ENCODE data around the gene TUBB2B. TPM values are rescaled to one million over a fixed set of nuclear protein-coding genes. Genes with fewer than 3 reads are reported as not detected.

The TUBB2B gene
- total and polyA plus RNA-seq, 4 donors, result 0.22 to 4.6 (median 3.2) TPM

DNA sequence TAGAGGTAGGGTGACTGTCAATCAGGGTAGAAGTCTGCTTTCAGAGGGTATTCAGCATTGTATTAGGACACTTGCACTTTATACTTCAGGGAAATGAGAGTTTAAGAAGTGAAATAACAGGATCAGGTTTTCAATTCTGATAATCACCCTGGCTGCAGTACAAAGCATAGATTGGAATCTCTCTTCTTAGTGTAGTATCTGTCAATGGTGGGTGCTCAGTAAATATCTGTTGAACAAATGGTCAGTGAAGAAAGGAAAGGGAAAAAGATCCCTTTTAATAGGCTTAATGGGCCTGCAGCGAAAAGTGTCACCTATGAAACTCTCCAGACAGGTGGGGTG is 18.7 kb downstream of the TUBB2B start:
- no peak for DNase-seq (ENCODE audit: low spot score)
- no peak overlapping the region for H3K9ac ChIP-seq (ENCODE audit: low read depth in 1 of 2, low read length in 2 of 2)
- no peak overlapping the region for H3K27ac ChIP-seq (ENCODE audit: low read depth in 1 of 2, low read length in 2 of 2)
- H3K4me1 ChIP-seq (ENCODE audit: control insufficient read depth in 4 of 4, insufficient read depth in 4 of 4, low read length in 3 of 4), result no peaks in the 10 kb centered on the region
- TF ChIP-seq, protein P1, sequence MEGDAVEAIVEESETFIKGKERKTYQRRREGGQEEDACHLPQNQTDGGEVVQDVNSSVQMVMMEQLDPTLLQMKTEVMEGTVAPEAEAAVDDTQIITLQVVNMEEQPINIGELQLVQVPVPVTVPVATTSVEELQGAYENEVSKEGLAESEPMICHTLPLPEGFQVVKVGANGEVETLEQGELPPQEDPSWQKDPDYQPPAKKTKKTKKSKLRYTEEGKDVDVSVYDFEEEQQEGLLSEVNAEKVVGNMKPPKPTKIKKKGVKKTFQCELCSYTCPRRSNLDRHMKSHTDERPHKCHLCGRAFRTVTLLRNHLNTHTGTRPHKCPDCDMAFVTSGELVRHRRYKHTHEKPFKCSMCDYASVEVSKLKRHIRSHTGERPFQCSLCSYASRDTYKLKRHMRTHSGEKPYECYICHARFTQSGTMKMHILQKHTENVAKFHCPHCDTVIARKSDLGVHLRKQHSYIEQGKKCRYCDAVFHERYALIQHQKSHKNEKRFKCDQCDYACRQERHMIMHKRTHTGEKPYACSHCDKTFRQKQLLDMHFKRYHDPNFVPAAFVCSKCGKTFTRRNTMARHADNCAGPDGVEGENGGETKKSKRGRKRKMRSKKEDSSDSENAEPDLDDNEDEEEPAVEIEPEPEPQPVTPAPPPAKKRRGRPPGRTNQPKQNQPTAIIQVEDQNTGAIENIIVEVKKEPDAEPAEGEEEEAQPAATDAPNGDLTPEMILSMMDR (IDR thresholded peaks at IDR 0.05; ENCODE audit: low read depth, low read length, missing input control), result no peak
- no peak for TF ChIP-seq SP1 (IDR thresholded peaks at IDR 0.05)
- no peak for TF ChIP-seq RAD21 (IDR thresholded peaks at IDR 0.05)
- no peak for TF ChIP-seq RXRA (IDR thresholded peaks at IDR 0.05)
- TF ChIP-seq, protein P2, sequence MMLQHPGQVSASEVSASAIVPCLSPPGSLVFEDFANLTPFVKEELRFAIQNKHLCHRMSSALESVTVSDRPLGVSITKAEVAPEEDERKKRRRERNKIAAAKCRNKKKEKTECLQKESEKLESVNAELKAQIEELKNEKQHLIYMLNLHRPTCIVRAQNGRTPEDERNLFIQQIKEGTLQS (IDR thresholded peaks at IDR 0.05), result no peak
- no peak for TF ChIP-seq EGR1 (IDR thresholded peaks at IDR 0.05; ENCODE audit: low read depth in 2 of 2)
- no peak for TF ChIP-seq JUND (IDR thresholded peaks at IDR 0.05)
- TF ChIP-seq, protein P3, sequence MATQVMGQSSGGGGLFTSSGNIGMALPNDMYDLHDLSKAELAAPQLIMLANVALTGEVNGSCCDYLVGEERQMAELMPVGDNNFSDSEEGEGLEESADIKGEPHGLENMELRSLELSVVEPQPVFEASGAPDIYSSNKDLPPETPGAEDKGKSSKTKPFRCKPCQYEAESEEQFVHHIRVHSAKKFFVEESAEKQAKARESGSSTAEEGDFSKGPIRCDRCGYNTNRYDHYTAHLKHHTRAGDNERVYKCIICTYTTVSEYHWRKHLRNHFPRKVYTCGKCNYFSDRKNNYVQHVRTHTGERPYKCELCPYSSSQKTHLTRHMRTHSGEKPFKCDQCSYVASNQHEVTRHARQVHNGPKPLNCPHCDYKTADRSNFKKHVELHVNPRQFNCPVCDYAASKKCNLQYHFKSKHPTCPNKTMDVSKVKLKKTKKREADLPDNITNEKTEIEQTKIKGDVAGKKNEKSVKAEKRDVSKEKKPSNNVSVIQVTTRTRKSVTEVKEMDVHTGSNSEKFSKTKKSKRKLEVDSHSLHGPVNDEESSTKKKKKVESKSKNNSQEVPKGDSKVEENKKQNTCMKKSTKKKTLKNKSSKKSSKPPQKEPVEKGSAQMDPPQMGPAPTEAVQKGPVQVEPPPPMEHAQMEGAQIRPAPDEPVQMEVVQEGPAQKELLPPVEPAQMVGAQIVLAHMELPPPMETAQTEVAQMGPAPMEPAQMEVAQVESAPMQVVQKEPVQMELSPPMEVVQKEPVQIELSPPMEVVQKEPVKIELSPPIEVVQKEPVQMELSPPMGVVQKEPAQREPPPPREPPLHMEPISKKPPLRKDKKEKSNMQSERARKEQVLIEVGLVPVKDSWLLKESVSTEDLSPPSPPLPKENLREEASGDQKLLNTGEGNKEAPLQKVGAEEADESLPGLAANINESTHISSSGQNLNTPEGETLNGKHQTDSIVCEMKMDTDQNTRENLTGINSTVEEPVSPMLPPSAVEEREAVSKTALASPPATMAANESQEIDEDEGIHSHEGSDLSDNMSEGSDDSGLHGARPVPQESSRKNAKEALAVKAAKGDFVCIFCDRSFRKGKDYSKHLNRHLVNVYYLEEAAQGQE (IDR thresholded peaks at IDR 0.05), result no peak
- no peak for TF ChIP-seq TAF1 (conservative IDR thresholded peaks at IDR 0.05)
- no peak for TF ChIP-seq YY1 (IDR thresholded peaks at IDR 0.05)
- TF ChIP-seq, protein P4, sequence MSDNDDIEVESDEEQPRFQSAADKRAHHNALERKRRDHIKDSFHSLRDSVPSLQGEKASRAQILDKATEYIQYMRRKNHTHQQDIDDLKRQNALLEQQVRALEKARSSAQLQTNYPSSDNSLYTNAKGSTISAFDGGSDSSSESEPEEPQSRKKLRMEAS (IDR thresholded peaks at IDR 0.05), result no peak
- TF ChIP-seq, protein P5, sequence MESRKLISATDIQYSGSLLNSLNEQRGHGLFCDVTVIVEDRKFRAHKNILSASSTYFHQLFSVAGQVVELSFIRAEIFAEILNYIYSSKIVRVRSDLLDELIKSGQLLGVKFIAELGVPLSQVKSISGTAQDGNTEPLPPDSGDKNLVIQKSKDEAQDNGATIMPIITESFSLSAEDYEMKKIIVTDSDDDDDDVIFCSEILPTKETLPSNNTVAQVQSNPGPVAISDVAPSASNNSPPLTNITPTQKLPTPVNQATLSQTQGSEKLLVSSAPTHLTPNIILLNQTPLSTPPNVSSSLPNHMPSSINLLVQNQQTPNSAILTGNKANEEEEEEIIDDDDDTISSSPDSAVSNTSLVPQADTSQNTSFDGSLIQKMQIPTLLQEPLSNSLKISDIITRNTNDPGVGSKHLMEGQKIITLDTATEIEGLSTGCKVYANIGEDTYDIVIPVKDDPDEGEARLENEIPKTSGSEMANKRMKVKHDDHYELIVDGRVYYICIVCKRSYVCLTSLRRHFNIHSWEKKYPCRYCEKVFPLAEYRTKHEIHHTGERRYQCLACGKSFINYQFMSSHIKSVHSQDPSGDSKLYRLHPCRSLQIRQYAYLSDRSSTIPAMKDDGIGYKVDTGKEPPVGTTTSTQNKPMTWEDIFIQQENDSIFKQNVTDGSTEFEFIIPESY (IDR thresholded peaks at IDR 0.05), result no peak
- no peak for TF ChIP-seq FOXA1 (IDR thresholded peaks at IDR 0.05)
- no peak for TF ChIP-seq HNF4G (IDR thresholded peaks at IDR 0.05)
- no peak for TF ChIP-seq FOXA2 (IDR thresholded peaks at IDR 0.05)
- H3K4me3 ChIP-seq (ENCODE audit: low read depth in 1 of 3, low read length in 3 of 3), result no peak overlapping the region
- H3K36me3 ChIP-seq (ENCODE audit: control insufficient read depth in 4 of 4, insufficient read depth in 3 of 4, low read depth in 1 of 4, low read length in 3 of 4), result no peaks in the 10 kb centered on the region
- no peaks in the 10 kb centered on the region for H3K9me3 ChIP-seq (ENCODE audit: control insufficient read depth in 4 of 4, low read length in 3 of 4)
- WGBS, result 100% methylated on average over 1 of the region's 1 CpG
- H3K27me3 ChIP-seq (ENCODE audit: control insufficient read depth in 4 of 4, insufficient read depth in 4 of 4, low read length in 3 of 4), result no peaks in the 10 kb centered on the region

DNA sequence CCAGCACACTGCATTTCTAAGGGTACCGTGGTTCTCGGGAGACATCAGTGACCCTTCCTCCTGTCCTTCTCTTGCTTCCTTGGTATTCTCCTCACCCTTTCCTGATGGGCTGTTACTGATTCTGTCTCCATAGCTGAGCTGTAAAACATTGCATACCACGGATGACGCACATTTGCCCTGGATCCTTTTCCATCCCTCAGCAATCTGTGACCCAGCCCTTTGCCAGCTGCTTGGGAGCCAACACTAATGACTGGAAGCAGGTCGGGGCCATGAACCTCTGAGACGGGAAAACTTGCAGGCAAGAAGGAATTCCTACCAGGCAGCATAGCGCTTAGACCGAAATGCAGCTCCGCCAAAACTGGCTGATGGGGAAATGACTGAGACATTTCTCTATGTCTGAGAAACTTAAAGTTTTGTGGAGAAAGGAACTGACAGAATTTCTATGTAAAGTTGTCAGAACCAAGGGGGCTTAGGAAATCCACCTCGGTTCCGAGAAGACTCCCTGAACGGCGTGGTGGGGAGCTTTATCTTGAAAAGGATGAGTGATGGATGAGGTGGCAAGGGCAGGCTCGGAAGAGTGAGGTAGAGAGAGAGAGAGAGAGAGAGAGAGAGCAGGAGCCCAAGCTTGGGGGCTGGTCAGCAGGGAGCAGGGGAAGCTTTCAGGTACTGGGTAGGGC is 19.2 kb downstream of the TUBB2B start:
- Histone ChIP-seq H3K27ac (ENCODE audit: low read depth in 1 of 2, low read length in 2 of 2) (no peak overlapping the region), H3K4me1 (ENCODE audit: control insufficient read depth in 4 of 4, insufficient read depth in 4 of 4, low read length in 3 of 4) (no peaks in the 10 kb centered on the region), H3K9me3 (ENCODE audit: control insufficient read depth in 4 of 4, low read length in 3 of 4) (no peaks in the 10 kb centered on the region), H3K4me3 (ENCODE audit: low read depth in 1 of 3, low read length in 3 of 3) (no peak overlapping the region), H3K27me3 (ENCODE audit: control insufficient read depth in 4 of 4, insufficient read depth in 4 of 4, low read length in 3 of 4) (no peaks in the 10 kb centered on the region), H3K9ac (ENCODE audit: low read depth in 1 of 2, low read length in 2 of 2) (no peak overlapping the region), H3K36me3 (ENCODE audit: control insufficient read depth in 4 of 4, insufficient read depth in 3 of 4, low read depth in 1 of 4, low read length in 3 of 4) (no peaks in the 10 kb centered on the region)
- TF ChIP-seq FOXA2 (IDR thresholded peaks at IDR 0.05), result no peak
- TF ChIP-seq, protein P5 (IDR thresholded peaks at IDR 0.05), result no peak
- TF ChIP-seq HNF4G (IDR thresholded peaks at IDR 0.05), result no peak
- no peak for TF ChIP-seq SP1 (IDR thresholded peaks at IDR 0.05)
- no peak for TF ChIP-seq FOXA1 (IDR thresholded peaks at IDR 0.05)
- TF ChIP-seq, protein P2 (IDR thresholded peaks at IDR 0.05), result no peak
- TF ChIP-seq JUND (IDR thresholded peaks at IDR 0.05), result no peak
- TF ChIP-seq YY1 (IDR thresholded peaks at IDR 0.05), result no peak
- TF ChIP-seq, protein P1 (IDR thresholded peaks at IDR 0.05; ENCODE audit: low read depth, low read length, missing input control), result no peak
- WGBS, result 78% methylated on average over 14 of the region's 14 CpGs
- no peak for DNase-seq (ENCODE audit: low spot score)
